ENCODE data around the gene ALKBH8.

DNA sequence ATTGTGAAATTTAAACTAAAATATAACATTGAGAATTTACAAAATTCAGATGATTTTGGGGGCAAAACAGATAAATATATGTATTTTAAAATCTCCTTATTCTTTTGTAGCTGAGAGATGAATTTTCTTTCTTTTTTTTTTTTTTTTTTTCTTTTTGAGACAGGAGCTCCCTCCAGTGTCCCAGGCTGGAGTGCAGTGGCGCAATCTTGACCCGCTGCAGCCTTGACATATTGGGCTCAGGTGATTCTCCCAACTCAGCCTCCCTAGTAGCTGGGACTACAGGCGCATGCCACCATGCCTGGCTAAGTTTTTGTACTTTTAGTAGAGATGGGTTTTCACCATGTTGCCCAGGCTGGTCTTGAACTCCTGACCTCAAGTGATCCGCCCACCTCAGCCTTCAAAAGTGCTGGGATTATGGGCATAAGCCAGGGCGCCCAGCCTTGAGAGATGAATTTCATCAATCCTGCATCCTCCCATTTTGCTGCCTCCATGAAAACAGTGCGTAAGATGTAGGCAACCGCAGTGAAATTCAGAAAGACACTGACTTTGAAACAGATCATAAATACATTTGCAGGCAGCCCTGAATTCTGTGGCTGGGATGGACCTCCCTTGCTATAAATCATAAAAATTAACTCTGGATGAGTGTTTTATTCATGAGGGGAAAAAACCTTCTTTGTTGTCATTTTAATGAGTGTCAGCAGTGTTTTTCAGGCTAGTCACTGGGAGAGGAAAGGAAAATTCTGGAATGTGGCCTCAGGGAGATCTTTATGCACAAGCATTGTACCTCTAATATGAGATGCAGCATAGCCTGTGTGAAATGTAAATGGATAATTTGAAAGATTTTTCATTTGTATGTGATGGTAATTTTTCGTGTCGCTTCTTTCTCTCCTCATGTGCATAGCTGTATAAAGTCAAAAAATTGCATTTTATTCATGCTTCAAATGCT lies 39.8 kb upstream of the ALKBH8 start:
- TF ChIP-seq, protein P1, sequence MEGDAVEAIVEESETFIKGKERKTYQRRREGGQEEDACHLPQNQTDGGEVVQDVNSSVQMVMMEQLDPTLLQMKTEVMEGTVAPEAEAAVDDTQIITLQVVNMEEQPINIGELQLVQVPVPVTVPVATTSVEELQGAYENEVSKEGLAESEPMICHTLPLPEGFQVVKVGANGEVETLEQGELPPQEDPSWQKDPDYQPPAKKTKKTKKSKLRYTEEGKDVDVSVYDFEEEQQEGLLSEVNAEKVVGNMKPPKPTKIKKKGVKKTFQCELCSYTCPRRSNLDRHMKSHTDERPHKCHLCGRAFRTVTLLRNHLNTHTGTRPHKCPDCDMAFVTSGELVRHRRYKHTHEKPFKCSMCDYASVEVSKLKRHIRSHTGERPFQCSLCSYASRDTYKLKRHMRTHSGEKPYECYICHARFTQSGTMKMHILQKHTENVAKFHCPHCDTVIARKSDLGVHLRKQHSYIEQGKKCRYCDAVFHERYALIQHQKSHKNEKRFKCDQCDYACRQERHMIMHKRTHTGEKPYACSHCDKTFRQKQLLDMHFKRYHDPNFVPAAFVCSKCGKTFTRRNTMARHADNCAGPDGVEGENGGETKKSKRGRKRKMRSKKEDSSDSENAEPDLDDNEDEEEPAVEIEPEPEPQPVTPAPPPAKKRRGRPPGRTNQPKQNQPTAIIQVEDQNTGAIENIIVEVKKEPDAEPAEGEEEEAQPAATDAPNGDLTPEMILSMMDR (IDR thresholded peaks at IDR 0.05), result no peak
- TF ChIP-seq POLR2A (IDR thresholded peaks at IDR 0.05) (no peak), EP300 (IDR thresholded peaks at IDR 0.05) (no peak)
